PFSK-1 (cell line): ENCODE results near the gene PLAGL1.

Experiments
- POLR2AphosphoS5 ChIP-seq: IDR thresholded peaks from 2 replicates; pipeline ENCODE4 v1.6.1; 2012; ENCODE audit warnings: low read depth, mild to moderate bottlenecking, control low read depth, low read length, moderate library complexity
- TAF1 ChIP-seq: IDR thresholded peaks from 2 replicates; pipeline ENCODE4 v1.6.1; 2012; ENCODE audit warnings: low read length, control low read depth, borderline replicate concordance; ENCODE audit not compliant: insufficient read depth
- TF ChIP-seq, protein P1 (sequence below), 2 experiments: IDR thresholded peaks; 2 replicates each; pipeline versions ENCODE4 v1.6.1 to v1.8.0; 2011 to 2012; ENCODE audit warnings: low read depth in 2 of 2, low read length in 2 of 2, control low read depth in 1 of 2, inconsistent platforms in 1 of 2, mild to moderate bottlenecking in 1 of 2, moderate library complexity in 1 of 2; ENCODE audit not compliant: insufficient read depth in 1 of 2

DNA sequence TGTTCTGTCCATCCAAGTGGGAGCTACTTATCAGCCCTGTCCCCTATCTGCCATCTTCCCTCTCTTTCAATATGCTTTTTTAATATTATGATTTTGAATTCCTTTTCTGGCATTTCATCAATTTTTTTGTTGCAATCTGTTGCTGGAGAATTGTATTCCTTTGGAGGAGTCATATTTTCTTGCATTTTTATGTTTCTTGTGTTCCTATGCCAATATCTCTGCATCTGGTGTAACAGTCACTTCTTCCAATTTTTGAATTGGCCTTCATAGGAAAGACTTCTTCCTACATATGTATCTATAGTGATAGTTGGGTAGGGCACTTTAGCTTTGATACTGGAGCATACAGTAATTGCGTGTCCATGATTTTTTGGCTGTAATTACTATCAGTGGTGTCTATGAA lies 73.7 kb downstream of the PLAGL1 start:
- TF ChIP-seq, protein P1, sequence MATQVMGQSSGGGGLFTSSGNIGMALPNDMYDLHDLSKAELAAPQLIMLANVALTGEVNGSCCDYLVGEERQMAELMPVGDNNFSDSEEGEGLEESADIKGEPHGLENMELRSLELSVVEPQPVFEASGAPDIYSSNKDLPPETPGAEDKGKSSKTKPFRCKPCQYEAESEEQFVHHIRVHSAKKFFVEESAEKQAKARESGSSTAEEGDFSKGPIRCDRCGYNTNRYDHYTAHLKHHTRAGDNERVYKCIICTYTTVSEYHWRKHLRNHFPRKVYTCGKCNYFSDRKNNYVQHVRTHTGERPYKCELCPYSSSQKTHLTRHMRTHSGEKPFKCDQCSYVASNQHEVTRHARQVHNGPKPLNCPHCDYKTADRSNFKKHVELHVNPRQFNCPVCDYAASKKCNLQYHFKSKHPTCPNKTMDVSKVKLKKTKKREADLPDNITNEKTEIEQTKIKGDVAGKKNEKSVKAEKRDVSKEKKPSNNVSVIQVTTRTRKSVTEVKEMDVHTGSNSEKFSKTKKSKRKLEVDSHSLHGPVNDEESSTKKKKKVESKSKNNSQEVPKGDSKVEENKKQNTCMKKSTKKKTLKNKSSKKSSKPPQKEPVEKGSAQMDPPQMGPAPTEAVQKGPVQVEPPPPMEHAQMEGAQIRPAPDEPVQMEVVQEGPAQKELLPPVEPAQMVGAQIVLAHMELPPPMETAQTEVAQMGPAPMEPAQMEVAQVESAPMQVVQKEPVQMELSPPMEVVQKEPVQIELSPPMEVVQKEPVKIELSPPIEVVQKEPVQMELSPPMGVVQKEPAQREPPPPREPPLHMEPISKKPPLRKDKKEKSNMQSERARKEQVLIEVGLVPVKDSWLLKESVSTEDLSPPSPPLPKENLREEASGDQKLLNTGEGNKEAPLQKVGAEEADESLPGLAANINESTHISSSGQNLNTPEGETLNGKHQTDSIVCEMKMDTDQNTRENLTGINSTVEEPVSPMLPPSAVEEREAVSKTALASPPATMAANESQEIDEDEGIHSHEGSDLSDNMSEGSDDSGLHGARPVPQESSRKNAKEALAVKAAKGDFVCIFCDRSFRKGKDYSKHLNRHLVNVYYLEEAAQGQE (IDR thresholded peaks at IDR 0.05; ENCODE audit: insufficient read depth in 1 of 2, low read depth in 2 of 2, low read length in 2 of 2): no peak
- no peak for TF ChIP-seq POLR2AphosphoS5
- no peak for TF ChIP-seq TAF1
